Stimulated activated CD4-positive, alpha-beta T cell treated with anti-CD3 and anti-CD28 coated beads, Interleukin-1b, Interleukin-23, amount 100 ng/mL, for 1 hour (primary cell): Measurements from ENCODE around the gene PRPF6.
A peak's percentile ranks its signal among the peaks of the same experiment; 100 is the strongest.
"Not testable (repeated sequence)": the region's sequence is repeated elsewhere in the genome, so short reads cannot be mapped to it uniquely, and the experiment has no call there.

Source experiments
- DNase-seq, 2 donors: peaks; one replicate each; pipeline ENCODE4 v3.0.0-alpha.2; 2020; ENCODE audit warnings: low read depth in 2 of 2

The PRPF6 gene

DNA sequence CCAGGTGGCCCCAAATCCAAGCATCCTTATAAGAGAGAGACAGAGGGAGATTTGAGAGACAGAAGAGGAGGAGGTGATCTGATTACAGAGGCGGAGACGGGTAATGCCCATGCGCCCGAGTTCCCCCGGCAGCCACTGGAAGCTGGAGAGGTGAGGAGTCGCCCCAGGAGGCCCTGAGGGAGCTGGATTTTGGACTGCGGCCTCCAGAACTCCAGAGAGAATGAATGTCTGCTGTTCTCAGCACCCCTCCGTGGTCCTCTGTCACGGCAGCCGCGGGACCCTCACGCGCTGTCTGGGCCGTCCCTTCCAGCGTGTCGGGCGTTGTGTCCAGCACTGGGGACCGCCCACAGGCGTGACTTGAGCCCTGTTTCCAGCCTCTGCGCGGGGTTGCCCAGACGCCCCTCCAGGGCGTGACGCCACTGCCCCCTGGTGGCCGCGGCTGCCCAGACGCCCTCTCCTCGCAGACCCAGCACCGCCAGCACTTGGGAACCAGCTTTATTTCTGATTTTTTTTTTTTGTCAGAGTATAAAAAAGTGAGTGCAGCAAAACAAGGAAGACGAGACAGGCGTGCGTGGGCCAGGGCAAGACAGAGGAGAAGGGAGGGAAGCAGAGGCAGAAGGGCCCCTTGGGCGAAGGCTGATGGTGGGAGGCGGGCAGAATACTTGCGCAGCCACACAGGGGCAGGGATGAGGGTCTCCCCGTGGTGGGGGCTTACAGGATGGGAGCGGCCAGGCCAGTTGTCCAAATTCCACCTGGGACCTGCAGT is 7.1 kb upstream of the PRPF6 start:
- DNase-seq = peak in 1 of 2 donors; percentile 80

DNA sequence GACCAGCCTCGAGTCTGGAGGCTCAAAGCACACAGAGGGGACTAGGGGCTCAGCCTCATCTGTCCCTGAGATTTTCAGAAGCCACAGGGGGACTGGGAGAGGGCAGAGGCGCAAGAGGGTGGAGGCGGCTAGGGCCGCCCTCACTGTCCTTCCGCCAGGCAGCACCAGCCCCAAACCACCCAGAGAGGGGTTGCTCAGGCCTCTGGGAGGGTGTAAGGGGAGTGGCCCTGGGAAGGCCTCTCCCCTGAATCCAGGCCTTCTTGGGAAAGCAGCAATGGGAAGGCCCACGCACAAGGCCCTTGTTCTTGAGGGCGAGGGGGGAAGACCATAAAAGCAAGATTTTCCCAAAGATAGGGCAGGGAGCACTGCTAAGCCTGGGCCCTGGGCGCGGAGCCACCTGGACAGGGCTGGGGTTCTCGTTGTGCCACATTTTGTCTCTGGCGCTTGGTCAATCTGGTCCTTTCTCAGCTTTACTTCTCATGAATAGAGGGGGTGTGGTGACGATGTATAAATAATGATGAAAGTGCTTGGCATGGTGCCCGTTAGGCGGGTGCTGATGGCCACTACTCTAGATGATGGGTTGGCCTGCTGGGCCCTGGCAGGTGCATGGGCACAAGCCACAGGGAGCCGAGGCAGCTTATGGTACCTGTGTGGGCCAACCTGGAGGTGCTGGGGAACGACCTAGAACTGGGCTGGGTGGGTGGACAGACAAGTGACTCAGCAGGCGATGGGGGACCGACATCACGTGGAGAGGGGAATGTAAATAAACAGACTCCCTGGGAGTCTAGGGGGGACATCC is 6.3 kb upstream of the PRPF6 start:
- no peak for DNase-seq

GRCh38 chr20:63976511-63976910 is 4.4 kb upstream of the PRPF6 start:
- DNase-seq = not testable (repeated sequence)

DNA sequence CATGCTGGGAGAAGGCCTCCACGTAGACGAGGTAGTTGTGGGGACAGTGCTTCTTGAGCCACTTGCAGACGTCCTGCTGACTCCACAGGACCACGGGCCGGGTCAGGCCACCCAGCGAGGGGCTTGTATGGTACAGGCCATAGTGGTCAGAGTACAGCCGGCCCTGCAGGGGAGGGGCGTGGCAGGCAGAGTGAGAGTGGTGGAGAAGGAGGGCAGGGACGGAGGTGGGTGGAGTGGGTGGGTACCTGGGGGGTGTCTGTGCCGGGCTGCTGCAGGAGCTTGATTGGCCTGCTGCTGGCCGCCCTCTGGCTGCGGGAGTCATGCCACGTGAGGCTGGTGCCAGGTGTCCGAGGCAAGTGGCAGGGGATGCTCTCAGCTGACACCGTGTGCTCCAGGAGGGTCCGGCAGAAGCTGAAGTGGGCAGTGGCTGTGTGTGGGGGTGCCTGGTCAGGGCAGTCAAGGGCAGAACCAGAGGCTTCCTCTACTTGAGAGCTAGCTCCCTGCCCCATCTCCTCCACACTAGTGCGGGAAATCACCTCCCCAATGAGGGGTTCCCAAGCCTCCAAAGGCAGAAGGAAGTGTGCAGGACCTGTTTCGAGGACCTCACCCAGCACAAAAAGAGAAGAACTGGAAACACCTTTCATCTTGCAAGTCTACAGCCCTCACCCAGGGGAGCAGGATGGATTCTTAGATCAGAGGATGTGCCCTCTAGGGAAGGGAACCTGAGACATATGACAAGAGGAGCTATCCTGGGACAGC is 3.8 kb upstream of the PRPF6 start:
- DNase-seq = no peak

GRCh38 chr20:63977739-63978276 is 3.1 kb upstream of the PRPF6 start:
- DNase-seq = no peak

DNA sequence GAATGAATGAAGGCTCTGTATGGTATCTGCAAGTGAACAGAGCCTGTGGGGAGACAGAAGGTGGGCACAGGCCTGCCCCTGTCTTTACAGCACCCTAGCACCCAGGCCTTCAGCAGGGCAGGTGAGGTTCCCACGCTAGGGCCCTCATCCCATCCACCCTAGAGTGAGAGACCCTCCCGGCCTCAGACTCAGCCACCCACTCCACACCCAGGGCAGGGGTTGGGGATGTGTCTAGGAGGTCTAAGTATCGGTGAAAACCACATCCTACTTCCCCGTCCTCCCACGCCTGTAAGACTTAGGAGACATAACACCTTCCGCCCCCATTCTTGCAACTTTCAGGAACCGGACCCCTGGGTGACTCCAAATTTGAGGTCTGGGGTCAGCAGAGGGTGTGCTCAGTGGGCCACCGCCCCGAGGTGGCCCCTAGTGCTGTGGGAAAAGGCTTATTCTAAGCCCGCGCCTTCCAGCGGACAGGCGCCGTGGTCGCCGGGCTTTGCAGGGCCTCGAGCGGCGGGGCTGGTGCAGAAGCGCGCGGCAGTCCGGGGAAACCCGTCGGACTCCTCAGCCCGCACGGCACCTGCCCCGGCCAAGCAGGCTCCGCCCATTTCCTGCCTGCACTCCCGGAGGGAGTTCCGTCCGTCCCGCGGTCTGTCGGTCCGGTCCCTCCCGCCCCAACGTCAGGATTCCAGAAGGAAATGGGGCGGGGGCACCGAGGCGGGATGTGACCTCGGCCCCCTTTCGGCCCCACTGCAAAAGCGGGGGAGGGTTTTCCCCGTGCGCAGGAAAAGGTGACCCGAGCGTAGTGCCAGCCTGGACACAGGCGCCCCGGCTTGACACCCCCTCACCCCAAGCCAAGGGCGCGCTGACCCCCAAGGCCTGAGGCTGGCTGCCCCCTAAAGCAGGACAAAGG is 2.4 kb upstream of the PRPF6 start:
- no peak for DNase-seq

DNA sequence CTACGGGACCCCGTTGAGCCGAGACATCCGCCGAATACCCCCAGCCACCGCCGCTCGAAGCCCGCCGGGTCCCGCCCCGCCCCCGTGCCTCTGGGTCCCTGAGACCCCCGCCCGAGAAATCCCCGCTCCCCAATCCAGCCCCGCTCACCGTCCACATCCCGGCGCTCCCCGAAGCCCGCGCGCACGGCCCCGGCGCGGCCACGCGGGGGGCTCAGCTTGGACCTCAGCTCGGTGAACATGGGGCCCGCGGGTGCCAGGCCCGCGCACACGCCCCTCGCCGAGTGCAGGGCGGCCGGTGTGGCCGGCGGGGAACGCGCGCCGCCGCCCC is 1.7 kb upstream of the PRPF6 start:
- no peak for DNase-seq

DNA sequence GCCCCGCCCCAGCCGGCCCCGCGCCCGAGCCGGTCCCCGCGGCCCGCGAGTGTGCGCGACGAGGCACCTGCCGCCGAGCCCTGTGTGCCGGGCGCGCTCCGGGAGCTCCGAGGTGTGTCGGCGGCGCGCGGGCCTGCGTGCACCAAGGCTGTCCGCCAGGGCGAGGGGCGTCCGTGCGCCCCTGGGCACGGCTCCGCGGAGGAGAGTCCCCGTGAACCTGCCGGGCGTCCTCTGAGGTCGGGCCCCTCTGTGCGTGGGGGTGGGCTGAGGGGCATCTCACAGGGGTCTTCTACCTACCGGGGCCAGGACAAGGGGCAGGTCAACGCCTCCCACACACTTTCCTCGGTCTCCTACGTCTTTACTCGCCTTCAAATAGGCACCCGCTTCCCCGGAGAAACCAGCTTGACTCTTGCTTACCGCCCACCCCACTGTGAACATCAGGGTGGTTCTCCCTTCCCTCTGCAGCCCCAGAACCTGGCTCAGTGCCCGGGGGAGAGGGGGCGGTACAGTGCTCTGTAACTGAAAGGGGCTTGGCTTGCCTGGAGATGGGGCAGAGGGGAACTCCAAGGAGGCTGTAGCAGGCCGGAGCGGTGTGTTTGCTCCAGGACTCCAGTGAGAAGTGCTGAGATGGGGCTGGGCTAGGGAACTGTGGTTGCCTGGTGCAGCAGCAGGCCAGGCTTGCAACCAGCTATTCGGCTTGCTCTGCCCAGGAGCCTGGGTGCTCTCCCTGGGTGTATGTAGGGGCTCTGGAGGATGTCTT is 1.2 kb upstream of the PRPF6 start, which contains the start of gene SAMD10:
TSS of gene SAMD10 (minus strand) at position 86 of the 760 bp plus-strand sequence. CDS start 175 bp downstream, outside the sequence.
- DNase-seq = peak in 1 of 2 donors; percentile 77

- DNase-seq = no peak
Measured at GRCh38 chr20:63980317-63980805, 571 bp upstream of the PRPF6 start.

- DNase-seq = no peak
Measured at GRCh38 chr20:63982937-63983336, 2.0 kb downstream of the PRPF6 start.

DNA sequence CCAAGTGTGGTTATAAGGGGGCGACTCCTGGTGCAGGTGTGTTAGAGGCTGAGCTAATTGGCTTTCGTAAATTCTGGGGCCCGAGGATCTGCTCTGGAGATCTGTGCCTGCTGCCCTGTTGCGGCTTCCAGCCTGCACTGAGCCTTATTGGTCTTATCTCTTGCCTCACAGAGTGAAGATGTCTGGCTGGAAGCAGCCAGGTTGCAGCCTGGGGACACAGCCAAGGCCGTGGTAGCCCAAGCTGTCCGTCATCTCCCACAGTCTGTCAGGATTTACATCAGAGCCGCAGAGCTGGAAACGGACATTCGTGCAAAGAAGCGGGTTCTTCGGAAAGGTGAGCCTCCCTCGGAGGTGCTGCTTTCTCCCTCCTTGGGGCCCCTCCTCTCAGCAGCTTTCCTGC is 20.0 kb downstream of the PRPF6 start:
- no peak for DNase-seq

- DNase-seq = no peak
Measured at GRCh38 chr20:64001607-64002011, 20.7 kb downstream of the PRPF6 start.

DNA sequence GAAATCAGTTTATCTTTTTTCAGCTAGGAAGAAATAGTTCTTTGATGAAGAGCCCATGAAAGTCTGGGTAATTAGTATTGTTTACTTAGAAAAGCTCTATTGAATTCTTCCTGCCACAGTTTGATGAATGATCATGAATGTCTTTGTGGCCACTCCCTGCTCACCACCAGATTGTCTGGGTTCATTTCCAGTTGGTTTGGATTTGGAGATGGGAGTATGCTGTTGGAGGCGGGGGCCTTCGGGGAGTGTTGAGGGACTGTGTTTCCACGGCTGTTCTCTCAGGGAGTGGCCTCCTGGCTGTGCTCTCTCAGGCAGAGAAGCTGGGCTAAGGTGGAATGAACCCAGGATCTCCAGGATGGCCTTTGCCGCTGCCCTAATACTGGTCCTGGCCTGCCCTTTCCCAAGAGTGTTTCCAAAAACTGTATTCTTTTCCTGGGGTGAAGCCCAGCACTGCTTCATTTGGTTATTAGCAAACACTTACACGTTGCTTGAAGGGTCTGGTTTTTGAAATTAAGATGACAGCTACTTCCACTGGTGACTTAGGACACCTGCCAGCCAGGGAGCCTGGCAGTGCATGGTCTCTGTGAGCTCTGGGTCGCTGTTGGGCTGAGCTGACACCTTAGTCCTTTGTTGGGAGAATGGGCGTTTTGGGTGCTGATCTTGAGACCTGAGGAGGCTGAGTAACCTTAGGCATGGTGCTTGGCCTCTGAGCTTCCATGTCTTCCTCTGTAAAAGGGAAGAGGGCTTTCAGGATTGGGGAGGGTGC is 23.2 kb downstream of the PRPF6 start:
- DNase-seq = no peak

DNA sequence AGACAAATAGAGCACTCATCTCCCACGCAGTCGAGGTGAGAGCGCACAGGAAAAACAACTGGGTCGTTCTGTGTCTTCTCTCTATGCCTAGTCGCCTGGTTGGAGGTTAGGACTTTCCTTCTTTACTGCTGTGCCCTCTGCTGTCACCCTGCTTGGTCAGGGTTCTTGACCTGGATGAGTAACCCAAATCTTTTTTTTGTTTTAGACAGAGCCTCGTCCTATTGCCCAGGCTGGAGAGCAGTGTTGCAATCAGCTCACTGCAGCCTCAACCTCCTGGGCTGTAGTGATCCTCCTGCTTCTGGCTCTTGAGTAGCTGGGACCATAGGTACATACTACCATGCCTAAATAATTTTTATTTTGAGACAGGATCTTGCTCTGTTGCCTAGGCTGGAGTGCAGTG is 24.5 kb downstream of the PRPF6 start:
- DNase-seq = no peak

DNA sequence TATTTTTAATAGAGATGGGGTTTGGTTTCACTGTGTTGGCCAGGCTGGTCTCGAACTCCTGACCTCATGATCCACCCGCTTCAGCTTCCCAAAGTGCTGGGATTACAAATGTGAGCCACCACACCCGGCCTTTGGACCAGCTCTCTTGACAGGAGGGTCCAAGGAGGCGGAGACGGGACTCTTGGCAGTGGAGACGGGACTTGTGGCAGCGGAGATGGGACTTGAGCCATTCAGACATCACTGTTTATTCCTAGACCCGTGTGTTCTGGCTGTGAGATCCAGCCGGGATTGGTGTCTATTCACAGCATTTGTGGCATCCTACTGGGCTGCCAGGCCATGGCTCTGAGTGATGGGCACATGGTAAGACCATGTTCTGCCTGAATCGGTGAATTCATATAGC is 25.6 kb downstream of the PRPF6 start:
- DNase-seq = no peak

DNA sequence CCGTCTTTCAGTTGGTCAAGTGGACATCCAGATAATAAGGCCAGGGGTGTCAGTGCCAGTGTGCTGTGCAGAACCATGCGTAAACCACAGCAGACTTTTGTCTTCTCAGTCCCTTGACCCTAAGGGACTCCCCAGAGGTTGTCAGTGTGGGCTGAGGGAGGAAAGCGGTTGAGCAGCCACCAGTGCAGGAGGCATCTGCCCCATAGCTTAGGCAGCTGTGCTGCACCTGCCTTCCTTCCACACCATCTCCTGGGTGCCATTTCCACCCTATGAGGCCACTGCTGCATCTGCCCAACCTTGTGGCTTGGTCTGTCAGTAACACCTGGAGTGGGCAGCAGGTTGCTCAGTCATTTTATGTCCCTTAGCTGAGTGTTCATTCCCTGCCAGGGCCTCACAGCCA is 26.0 kb downstream of the PRPF6 start:
- no peak for DNase-seq

GRCh38 chr20:64009811-64010387 is 29.0 kb downstream of the PRPF6 start:
- no peak for DNase-seq

- DNase-seq = no peak
Measured at GRCh38 chr20:64010711-64011237, 29.8 kb downstream of the PRPF6 start.

DNA sequence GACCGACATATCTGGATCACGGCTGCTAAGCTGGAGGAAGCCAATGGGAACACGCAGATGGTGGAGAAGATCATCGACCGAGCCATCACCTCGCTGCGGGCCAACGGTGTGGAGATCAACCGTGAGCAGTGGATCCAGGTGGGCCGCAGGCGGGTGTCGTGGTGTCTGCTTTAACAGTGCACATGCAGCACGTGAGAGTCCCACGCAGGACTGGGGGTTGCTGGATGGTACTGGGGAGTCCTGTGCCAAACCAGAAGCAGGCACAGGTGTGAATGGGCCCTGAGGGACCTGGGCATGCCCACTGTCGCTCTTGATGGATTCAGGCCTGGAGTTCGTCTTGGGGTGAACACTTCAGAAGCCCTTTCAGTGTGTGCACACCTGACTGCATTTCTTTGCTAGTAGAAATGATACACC is 30.4 kb downstream of the PRPF6 start:
- no peak for DNase-seq
